Trophoblast cell (in vitro differentiated cells and primary cell): ENCODE data around the gene SMU1.

Source experiments
- DNase-seq, 2 donors: peaks; one replicate each; pipeline ENCODE4 v3.0.0-alpha.2; 2016
- H2AFZ ChIP-seq: 2 replicates; pipeline ENCODE4 v1.6.1; 2013; ENCODE audit warnings: low read length, moderate library complexity, mild to moderate bottlenecking; ENCODE audit not compliant: insufficient read depth, poor library complexity
- H2AK5ac ChIP-seq: 2 replicates; pipeline ENCODE4 v1.6.1; 2013; ENCODE audit warnings: mild to moderate bottlenecking, low read length
- H2BK120ac ChIP-seq: 2 replicates; pipeline ENCODE4 v1.6.1; 2013; ENCODE audit warnings: low read length, mild to moderate bottlenecking, moderate library complexity; ENCODE audit not compliant: insufficient read depth, poor library complexity
- H2BK12ac ChIP-seq: 2 replicates; pipeline ENCODE4 v1.6.1; 2013; ENCODE audit warnings: mild to moderate bottlenecking, low read length, moderate library complexity
- H2BK5ac ChIP-seq: 2 replicates; pipeline ENCODE4 v1.6.1; 2013; ENCODE audit warnings: low read length, low read depth, moderate library complexity, mild to moderate bottlenecking; ENCODE audit not compliant: poor library complexity
- H3K14ac ChIP-seq: 2 replicates; pipeline ENCODE4 v1.6.1; 2013; ENCODE audit warnings: mild to moderate bottlenecking, low read length
- H3K18ac ChIP-seq: 2 replicates; pipeline ENCODE4 v1.6.1; 2013; ENCODE audit warnings: mild to moderate bottlenecking, low read length
- H3K23ac ChIP-seq: 2 replicates; pipeline ENCODE4 v1.6.1; 2013; ENCODE audit warnings: low read length
- H3K27ac ChIP-seq: 2 replicates; pipeline ENCODE4 v1.5.1; 2013; ENCODE audit warnings: low read depth, mild to moderate bottlenecking, inconsistent platforms, low read length, moderate library complexity
- H3K27me3 ChIP-seq: 2 replicates; pipeline ENCODE4 v1.6.1; 2013; ENCODE audit warnings: inconsistent platforms, mild to moderate bottlenecking, low read length, moderate library complexity; ENCODE audit not compliant: insufficient read depth
- H3K36me3 ChIP-seq, 2 experiments: 1 replicate in 1 of 2; 2 replicates in 1 of 2; pipeline ENCODE4 v1.6.1; 2013; ENCODE audit warnings: low read length in 2 of 2, mild to moderate bottlenecking in 2 of 2, moderate library complexity in 1 of 2; ENCODE audit not compliant: insufficient read depth in 2 of 2, control insufficient read depth in 1 of 2
- H3K4ac ChIP-seq: 2 replicates; pipeline ENCODE4 v1.6.1; 2013; ENCODE audit warnings: low read depth, mild to moderate bottlenecking, low read length, moderate library complexity
- H3K4me1 ChIP-seq, 2 experiments: 1 replicate in 1 of 2; 2 replicates in 1 of 2; pipeline ENCODE4 v1.6.1; 2013; ENCODE audit warnings: low read length in 2 of 2, mild to moderate bottlenecking in 2 of 2, moderate library complexity in 1 of 2; ENCODE audit not compliant: insufficient read depth in 2 of 2, control insufficient read depth in 1 of 2
- H3K4me2 ChIP-seq: 2 replicates; pipeline ENCODE4 v1.6.1; 2013; ENCODE audit warnings: inconsistent platforms, mild to moderate bottlenecking, low read length, moderate library complexity
- H3K4me3 ChIP-seq: 2 replicates; pipeline ENCODE4 v1.5.1; 2013; ENCODE audit warnings: mild to moderate bottlenecking, low read depth, low read length, inconsistent platforms
- H3K79me1 ChIP-seq: one replicate; pipeline ENCODE4 v1.6.1; 2013; ENCODE audit warnings: low read length
- H3K79me2 ChIP-seq: 2 replicates; pipeline ENCODE4 v1.6.1; 2013; ENCODE audit warnings: low read length, mild to moderate bottlenecking; ENCODE audit not compliant: control insufficient read depth, insufficient read depth, poor library complexity
- H3K9ac ChIP-seq: 2 replicates; pipeline ENCODE4 v1.6.1; 2013; ENCODE audit warnings: mild to moderate bottlenecking, low read length
- H3K9me3 ChIP-seq: 2 replicates; pipeline ENCODE4 v1.6.1; 2013; ENCODE audit warnings: low read depth, mild to moderate bottlenecking, control low read depth, inconsistent platforms, low read length; ENCODE audit not compliant: insufficient read depth
- H4K12ac ChIP-seq: 2 replicates; pipeline ENCODE4 v1.6.1; 2013; ENCODE audit warnings: low read depth, mild to moderate bottlenecking, low read length, moderate library complexity
- H4K8ac ChIP-seq: 2 replicates; pipeline ENCODE4 v1.6.1; 2013; ENCODE audit warnings: low read depth, mild to moderate bottlenecking, low read length, moderate library complexity
- H4K91ac ChIP-seq: one replicate; pipeline ENCODE4 v1.6.1; 2013; ENCODE audit warnings: low read depth, mild to moderate bottlenecking, low read length, moderate library complexity
- WGBS: extraction: QIAGEN DNeasy Blood & Tissue Kit; methylation state at CpG from one replicate; pipeline ENCODE4 v1.1.7; 2013; ENCODE audit warnings: missing lambda C conversion rate; ENCODE audit not compliant: insufficient read length, insufficient coverage; ENCODE audit errors: extremely low coverage; 5-methylcytosine and 5-hydroxymethylcytosine counted together

The SMU1 gene

DNA sequence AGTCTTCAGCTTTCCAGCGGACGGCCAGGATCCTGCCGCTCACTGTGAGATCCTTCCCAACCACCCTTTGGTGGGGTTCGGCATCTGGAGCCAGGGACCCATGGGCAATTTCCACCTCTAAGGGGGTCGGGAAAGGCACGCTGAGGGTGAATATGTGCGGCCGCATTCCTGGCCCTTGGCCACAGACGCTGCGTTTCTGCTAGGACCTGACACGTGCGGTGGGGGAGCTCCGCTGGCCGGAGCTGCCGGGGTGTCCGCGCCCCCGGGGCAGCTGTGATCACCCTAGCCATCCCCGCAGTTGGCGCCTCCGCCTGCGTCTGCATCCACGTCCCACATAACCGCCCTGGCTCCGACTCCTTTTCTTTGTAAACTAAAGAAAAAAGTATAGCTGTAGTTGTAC lies 56.7 kb downstream of the SMU1 start:
- no CpG with 5 or more reads among the region's 25 CpGs for WGBS
- H3K27me3 ChIP-seq, result no peaks in the 10 kb centered on the region
- no peak overlapping the region for H3K18ac ChIP-seq
- H3K79me2 ChIP-seq, result peaks cover 9% of the 10 kb centered on the region
- H3K4me2 ChIP-seq, result no peak overlapping the region
- H4K12ac ChIP-seq, result peak overlapping the region; percentile 46
- H3K9me3 ChIP-seq, result no peaks in the 10 kb centered on the region
- no peak overlapping the region for H3K4me3 ChIP-seq
- no peak overlapping the region for H4K8ac ChIP-seq
- no peak overlapping the region for H2BK120ac ChIP-seq
- peak overlapping the region; percentile 73 for H3K9ac ChIP-seq
- H3K27ac ChIP-seq, result no peak overlapping the region
- no peak overlapping the region for H4K91ac ChIP-seq
- H3K4ac ChIP-seq, result no peak overlapping the region
- peaks cover 9% of the 10 kb centered on the region in 2 experiments for H3K36me3 ChIP-seq
- no peak for DNase-seq
- H2BK5ac ChIP-seq, result no peak overlapping the region
- no peak overlapping the region for H2AFZ ChIP-seq
- no peak overlapping the region for H2AK5ac ChIP-seq
- peaks cover 4% of the 10 kb centered on the region for H3K79me1 ChIP-seq
- no peak overlapping the region for H2BK12ac ChIP-seq
- no peak overlapping the region for H3K14ac ChIP-seq
- peaks cover 0 to 4% of the 10 kb centered on the region in 2 experiments for H3K4me1 ChIP-seq
- H3K23ac ChIP-seq, result no peak overlapping the region

DNA sequence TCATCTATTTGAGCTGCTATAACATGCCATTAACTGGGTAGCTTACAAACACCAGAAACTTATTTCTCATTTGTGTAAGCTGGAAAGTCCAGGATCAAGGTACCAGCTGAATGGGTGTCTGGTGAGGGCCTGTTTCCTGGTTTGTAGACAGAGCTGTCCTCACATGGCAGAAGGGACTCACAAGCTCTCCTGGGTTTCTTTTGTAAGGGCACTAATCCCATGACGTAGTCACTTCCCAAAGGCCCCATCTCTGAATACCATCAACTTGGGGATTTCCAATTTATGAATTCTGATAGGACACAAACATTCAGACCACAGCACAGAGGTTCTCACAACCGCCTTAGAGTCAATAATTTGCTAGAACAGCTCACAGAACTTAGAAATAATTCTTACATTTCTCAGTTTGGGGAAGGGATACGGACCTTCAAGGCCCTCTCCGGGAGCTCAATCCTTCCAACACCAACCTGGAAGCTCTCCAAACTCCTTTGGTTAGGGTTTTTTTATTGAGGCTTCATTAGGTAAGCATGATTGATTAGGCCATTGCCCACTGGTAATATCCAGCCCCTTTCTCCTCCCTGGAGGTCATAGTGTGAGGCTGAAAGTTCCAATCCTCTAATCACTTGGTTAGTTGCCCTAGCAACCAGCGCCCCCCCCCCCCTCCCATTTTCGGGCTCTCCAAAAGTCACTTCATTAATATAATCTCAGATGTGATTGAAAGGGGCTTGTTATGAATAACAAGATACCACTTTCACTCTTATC lies 59.0 kb downstream of the SMU1 start:
- Histone ChIP-seq H3K23ac (no peak overlapping the region), H3K27ac (no peak overlapping the region), H3K79me1 (no peaks in the 10 kb centered on the region), H3K9me3 (no peaks in the 10 kb centered on the region), H3K9ac (no peak overlapping the region), H3K4ac (no peak overlapping the region), H4K12ac (no peak overlapping the region), H3K79me2 (no peaks in the 10 kb centered on the region), H2BK120ac (no peak overlapping the region), H2AK5ac (no peak overlapping the region), H4K8ac (no peak overlapping the region), H3K27me3 (no peaks in the 10 kb centered on the region), H3K36me3 (peaks cover 9% of the 10 kb centered on the region in 2 experiments), H3K14ac (no peak overlapping the region), H3K18ac (no peak overlapping the region), H2BK12ac (no peak overlapping the region), H4K91ac (no peak overlapping the region), H2AFZ (no peak overlapping the region), H3K4me3 (no peak overlapping the region), H3K4me1 (no peaks in the 10 kb centered on the region), H2BK5ac (no peak overlapping the region), H3K4me2 (no peak overlapping the region)
- WGBS, result no CpG with 5 or more reads among the region's 6 CpGs
- DNase-seq, result no peak

- no peak overlapping the region for H2AFZ ChIP-seq
- no peaks in the 10 kb centered on the region for H3K79me1 ChIP-seq
- H3K9me3 ChIP-seq, result no peaks in the 10 kb centered on the region
- no peak overlapping the region for H3K9ac ChIP-seq
- no peaks in the 10 kb centered on the region for H3K79me2 ChIP-seq
- no peak overlapping the region for H3K4me2 ChIP-seq
- no peak overlapping the region for H2BK120ac ChIP-seq
- no peak overlapping the region for H4K91ac ChIP-seq
- no peak overlapping the region for H3K27ac ChIP-seq
- H3K18ac ChIP-seq, result no peak overlapping the region
- H2BK5ac ChIP-seq, result no peak overlapping the region
- no peaks in the 10 kb centered on the region for H3K4me1 ChIP-seq
- no peak overlapping the region for H2BK12ac ChIP-seq
- H3K4ac ChIP-seq, result no peak overlapping the region
- H4K12ac ChIP-seq, result no peak overlapping the region
- no peak overlapping the region for H2AK5ac ChIP-seq
- DNase-seq, result no peak
- no CpG with 5 or more reads among the region's 1 CpG for WGBS
- no peak overlapping the region for H3K4me3 ChIP-seq
- no peak overlapping the region for H3K14ac ChIP-seq
- no peak overlapping the region for H4K8ac ChIP-seq
- H3K23ac ChIP-seq, result no peak overlapping the region
- H3K27me3 ChIP-seq, result no peaks in the 10 kb centered on the region
- peaks cover 4 to 5% of the 10 kb centered on the region in 2 experiments for H3K36me3 ChIP-seq
These were observed 61.8 kb downstream of the SMU1 start for GRCh38 chr9:33014665-33015014.

DNA sequence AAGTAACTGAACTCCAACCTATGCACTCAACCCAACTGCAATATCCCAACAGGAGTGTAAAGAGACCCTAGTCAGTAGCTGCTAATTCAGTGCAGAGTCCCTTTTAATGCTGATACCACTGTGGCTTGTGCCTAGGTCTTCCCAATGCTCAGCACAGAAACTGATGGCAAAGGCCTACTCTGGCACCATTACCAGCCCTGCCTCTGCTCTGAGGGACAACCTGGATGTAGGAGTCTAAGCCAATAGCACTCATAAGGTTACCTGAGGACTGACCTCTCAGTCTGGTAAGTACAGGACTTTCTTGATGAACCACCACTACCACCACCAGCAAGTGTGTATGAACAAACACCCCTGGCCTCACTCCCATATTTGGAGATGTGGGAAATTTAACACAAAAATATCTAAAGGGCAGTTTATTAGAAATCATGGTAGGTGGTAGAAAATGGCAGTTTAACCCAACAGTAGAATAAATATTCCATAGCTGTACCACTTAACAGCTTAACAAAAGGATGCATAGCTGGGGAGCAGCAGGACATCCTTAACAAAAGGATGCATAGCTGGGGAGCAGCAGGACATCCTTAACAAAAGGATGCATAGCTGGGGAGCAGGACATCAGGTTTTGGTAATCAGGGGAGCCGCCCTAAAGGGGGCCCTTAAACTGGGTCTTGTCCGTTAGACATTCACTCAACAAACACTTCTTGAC lies 62.4 kb downstream of the SMU1 start:
- no peaks in the 10 kb centered on the region for H3K27me3 ChIP-seq
- no peak overlapping the region for H4K8ac ChIP-seq
- H3K4me2 ChIP-seq, result no peak overlapping the region
- H3K27ac ChIP-seq, result no peak overlapping the region
- WGBS, result no CpG with 5 or more reads among the region's 2 CpGs
- no peak overlapping the region for H3K4ac ChIP-seq
- no peak overlapping the region for H2BK120ac ChIP-seq
- H2BK12ac ChIP-seq, result no peak overlapping the region
- no peak overlapping the region for H4K91ac ChIP-seq
- no peaks in the 10 kb centered on the region for H3K79me2 ChIP-seq
- no peak overlapping the region for H4K12ac ChIP-seq
- H3K14ac ChIP-seq, result no peak overlapping the region
- peaks cover 1 to 2% of the 10 kb centered on the region in 2 experiments for H3K36me3 ChIP-seq
- H2AFZ ChIP-seq, result no peak overlapping the region
- no peaks in the 10 kb centered on the region for H3K9me3 ChIP-seq
- H3K18ac ChIP-seq, result no peak overlapping the region
- no peak for DNase-seq
- no peak overlapping the region for H3K4me3 ChIP-seq
- no peaks in the 10 kb centered on the region for H3K4me1 ChIP-seq
- no peak overlapping the region for H3K9ac ChIP-seq
- H2BK5ac ChIP-seq, result no peak overlapping the region
- no peaks in the 10 kb centered on the region for H3K79me1 ChIP-seq
- no peak overlapping the region for H2AK5ac ChIP-seq
- H3K23ac ChIP-seq, result no peak overlapping the region
